ENCODE results near the gene AIP.

The AIP gene

GRCh38 chr11:67482827-67483798 lies at the start of gene AIP:
TSS of gene AIP (plus strand) at chr11:67483026. CDS start at chr11:67483159, 133 bp downstream.
- H3K9ac ChIP-seq (ENCODE audit: low read length in 5 of 5) = peak within 1 kb of the TSS in 4 of 5 donors; percentile 64 to 73 (median 69)
- peak within 1 kb of the TSS; percentile 48 to 87 (median 83) for H3K4me3 ChIP-seq (ENCODE audit: low read depth in 1 of 5, low read length in 5 of 5)
- H3K4me1 ChIP-seq (ENCODE audit: control insufficient read depth in 5 of 5, insufficient read depth in 5 of 5, low read length in 5 of 5) = peaks cover 3 to 29% (median 25%) of the 10 kb centered on the region in 5 donors
- H3K9me3 ChIP-seq (ENCODE audit: control insufficient read depth in 5 of 5, low read length in 5 of 5) = no peaks in the 10 kb centered on the region
- H3K36me3 ChIP-seq (ENCODE audit: control insufficient read depth in 5 of 5, insufficient read depth in 5 of 5, low read length in 5 of 5) = peaks cover 0 to 16% (median 9%) of the 10 kb centered on the region in 5 donors
- H3K27me3 ChIP-seq (ENCODE audit: control insufficient read depth in 5 of 5, insufficient read depth in 4 of 5, low read length in 5 of 5) = no peaks in the 10 kb centered on the region
- peak within 1 kb of the TSS; percentile 82 for H3K27ac ChIP-seq (ENCODE audit: low read depth, low read length)

- no peak overlapping the region for H3K9ac ChIP-seq (ENCODE audit: low read length in 5 of 5)
- no peaks in the 10 kb centered on the region for H3K9me3 ChIP-seq (ENCODE audit: control insufficient read depth in 5 of 5, low read length in 5 of 5)
- H3K4me3 ChIP-seq (ENCODE audit: low read depth in 1 of 5, low read length in 5 of 5) = no peak overlapping the region
- no peaks in the 10 kb centered on the region for H3K27me3 ChIP-seq (ENCODE audit: control insufficient read depth in 5 of 5, insufficient read depth in 4 of 5, low read length in 5 of 5)
- H3K4me1 ChIP-seq (ENCODE audit: control insufficient read depth in 5 of 5, insufficient read depth in 5 of 5, low read length in 5 of 5) = peaks cover 4 to 22% (median 16%) of the 10 kb centered on the region in 5 donors
- H3K27ac ChIP-seq (ENCODE audit: low read depth, low read length) = no peak overlapping the region
- peaks cover 0 to 85% (median 60%) of the 10 kb centered on the region in 5 donors for H3K36me3 ChIP-seq (ENCODE audit: control insufficient read depth in 5 of 5, insufficient read depth in 5 of 5, low read length in 5 of 5)
These were observed 49.1 kb upstream of the AIP start for GRCh38 chr11:67433536-67434394.

- peaks cover 1 to 18% (median 15%) of the 10 kb centered on the region in 5 donors for H3K4me1 ChIP-seq (ENCODE audit: control insufficient read depth in 5 of 5, insufficient read depth in 5 of 5, low read length in 5 of 5)
These were observed 48.4 kb upstream of the AIP start for GRCh38 chr11:67434395-67434881.

GRCh38 chr11:67435031-67435726 lies 47.6 kb upstream of the AIP start:
- peaks cover 0 to 23% (median 20%) of the 10 kb centered on the region in 5 donors for H3K4me1 ChIP-seq (ENCODE audit: control insufficient read depth in 5 of 5, insufficient read depth in 5 of 5, low read length in 5 of 5)
- H3K27ac ChIP-seq (ENCODE audit: low read depth, low read length) = no peak overlapping the region
- peaks cover 0 to 87% (median 70%) of the 10 kb centered on the region in 5 donors for H3K36me3 ChIP-seq (ENCODE audit: control insufficient read depth in 5 of 5, insufficient read depth in 5 of 5, low read length in 5 of 5)
- H3K27me3 ChIP-seq (ENCODE audit: control insufficient read depth in 5 of 5, insufficient read depth in 4 of 5, low read length in 5 of 5) = no peaks in the 10 kb centered on the region
- no peak overlapping the region for H3K9ac ChIP-seq (ENCODE audit: low read length in 5 of 5)
- no peaks in the 10 kb centered on the region for H3K9me3 ChIP-seq (ENCODE audit: control insufficient read depth in 5 of 5, low read length in 5 of 5)
- H3K4me3 ChIP-seq (ENCODE audit: low read depth in 1 of 5, low read length in 5 of 5) = no peak overlapping the region

More at GRCh38 chr11:67434395-67434881, 48.4 kb upstream of the AIP start:
- no peaks in the 10 kb centered on the region for H3K9me3 ChIP-seq (ENCODE audit: control insufficient read depth in 5 of 5, low read length in 5 of 5)
- peaks cover 0 to 87% (median 62%) of the 10 kb centered on the region in 5 donors for H3K36me3 ChIP-seq (ENCODE audit: control insufficient read depth in 5 of 5, insufficient read depth in 5 of 5, low read length in 5 of 5)
- H3K27me3 ChIP-seq (ENCODE audit: control insufficient read depth in 5 of 5, insufficient read depth in 4 of 5, low read length in 5 of 5) = no peaks in the 10 kb centered on the region
- no peak overlapping the region for H3K27ac ChIP-seq (ENCODE audit: low read depth, low read length)
- no peak overlapping the region for H3K4me3 ChIP-seq (ENCODE audit: low read depth in 1 of 5, low read length in 5 of 5)
- H3K9ac ChIP-seq (ENCODE audit: low read length in 5 of 5) = no peak overlapping the region

- Histone ChIP-seq H3K4me3 (ENCODE audit: low read depth in 1 of 5, low read length in 5 of 5) (peak overlapping the region in 1 of 5 donors; percentile 11), H3K9me3 (ENCODE audit: control insufficient read depth in 5 of 5, low read length in 5 of 5) (no peaks in the 10 kb centered on the region), H3K36me3 (ENCODE audit: control insufficient read depth in 5 of 5, insufficient read depth in 5 of 5, low read length in 5 of 5) (peaks cover 0 to 89% (median 77%) of the 10 kb centered on the region in 5 donors), H3K27me3 (ENCODE audit: control insufficient read depth in 5 of 5, insufficient read depth in 4 of 5, low read length in 5 of 5) (no peaks in the 10 kb centered on the region), H3K27ac (ENCODE audit: low read depth, low read length) (no peak overlapping the region), H3K9ac (ENCODE audit: low read length in 5 of 5) (no peak overlapping the region), H3K4me1 (ENCODE audit: control insufficient read depth in 5 of 5, insufficient read depth in 5 of 5, low read length in 5 of 5) (peaks cover 0 to 29% (median 22%) of the 10 kb centered on the region in 5 donors)
These were observed 46.9 kb upstream of the AIP start for GRCh38 chr11:67435727-67436458.

GRCh38 chr11:67436459-67437081 lies 46.3 kb upstream of the AIP start:
- peak overlapping the region in 1 of 5 donors; percentile 34 for H3K4me3 ChIP-seq (ENCODE audit: low read depth in 1 of 5, low read length in 5 of 5)
- no peaks in the 10 kb centered on the region for H3K9me3 ChIP-seq (ENCODE audit: control insufficient read depth in 5 of 5, low read length in 5 of 5)
- no peak overlapping the region for H3K9ac ChIP-seq (ENCODE audit: low read length in 5 of 5)
- H3K4me1 ChIP-seq (ENCODE audit: control insufficient read depth in 5 of 5, insufficient read depth in 5 of 5, low read length in 5 of 5) = peaks cover 0 to 33% (median 25%) of the 10 kb centered on the region in 5 donors
- no peak overlapping the region for H3K27ac ChIP-seq (ENCODE audit: low read depth, low read length)
- H3K36me3 ChIP-seq (ENCODE audit: control insufficient read depth in 5 of 5, insufficient read depth in 5 of 5, low read length in 5 of 5) = peaks cover 0 to 90% (median 79%) of the 10 kb centered on the region in 5 donors
- H3K27me3 ChIP-seq (ENCODE audit: control insufficient read depth in 5 of 5, insufficient read depth in 4 of 5, low read length in 5 of 5) = no peaks in the 10 kb centered on the region

GRCh38 chr11:67437082-67437808 lies 45.6 kb upstream of the AIP start, which contains the start of gene PTPRCAP:
TSS of gene PTPRCAP (minus strand) at chr11:67437682. CDS start at chr11:67437619, 63 bp downstream.
- Histone ChIP-seq H3K4me3 (ENCODE audit: low read depth in 1 of 5, low read length in 5 of 5) (peak within 1 kb of the TSS in 2 of 5 donors; percentile 0 to 38), H3K36me3 (ENCODE audit: control insufficient read depth in 5 of 5, insufficient read depth in 5 of 5, low read length in 5 of 5) (peaks cover 0 to 90% (median 79%) of the 10 kb centered on the region in 5 donors), H3K27ac (ENCODE audit: low read depth, low read length) (no peak within 1 kb of the TSS), H3K4me1 (ENCODE audit: control insufficient read depth in 5 of 5, insufficient read depth in 5 of 5, low read length in 5 of 5) (peaks cover 0 to 37% (median 31%) of the 10 kb centered on the region in 5 donors), H3K9ac (ENCODE audit: low read length in 5 of 5) (peak within 1 kb of the TSS in 1 of 5 donors; percentile 7), H3K27me3 (ENCODE audit: control insufficient read depth in 5 of 5, insufficient read depth in 4 of 5, low read length in 5 of 5) (no peaks in the 10 kb centered on the region), H3K9me3 (ENCODE audit: control insufficient read depth in 5 of 5, low read length in 5 of 5) (no peaks in the 10 kb centered on the region)

- Histone ChIP-seq H3K4me3 (ENCODE audit: low read depth in 1 of 5, low read length in 5 of 5) (peak overlapping the region in 2 of 5 donors; percentile 0 to 38), H3K9me3 (ENCODE audit: control insufficient read depth in 5 of 5, low read length in 5 of 5) (no peaks in the 10 kb centered on the region), H3K36me3 (ENCODE audit: control insufficient read depth in 5 of 5, insufficient read depth in 5 of 5, low read length in 5 of 5) (peaks cover 0 to 85% (median 75%) of the 10 kb centered on the region in 5 donors), H3K4me1 (ENCODE audit: control insufficient read depth in 5 of 5, insufficient read depth in 5 of 5, low read length in 5 of 5) (peaks cover 2 to 42% (median 36%) of the 10 kb centered on the region in 5 donors), H3K27me3 (ENCODE audit: control insufficient read depth in 5 of 5, insufficient read depth in 4 of 5, low read length in 5 of 5) (no peaks in the 10 kb centered on the region), H3K27ac (ENCODE audit: low read depth, low read length) (no peak overlapping the region), H3K9ac (ENCODE audit: low read length in 5 of 5) (peak overlapping the region in 1 of 5 donors; percentile 7)
These were observed 45.0 kb upstream of the AIP start for GRCh38 chr11:67437809-67438157.
